Fibroblast of the aortic adventitia (primary cell): Measurements from ENCODE around the gene ABCA1. TPM values are rescaled to one million over a fixed set of nuclear protein-coding genes. Genes with fewer than 3 reads are reported as not detected.
"Not testable (repeated sequence)": the region's sequence is repeated elsewhere in the genome, so short reads cannot be mapped to it uniquely, and the experiment has no call there.

Experiments
- DNase-seq: peaks from one replicate; pipeline ENCODE4 v3.0.0-alpha.2; 2010; ENCODE audit warnings: low read depth
- H3K4me3 ChIP-seq: 2 replicates; pipeline ENCODE4 v1.5.1; 2011; ENCODE audit warnings: low read depth, mild to moderate bottlenecking, control low read depth, low read length, moderate library complexity
- CTCF ChIP-seq: IDR thresholded peaks from 2 replicates; pipeline ENCODE4 v1.5.1; 2011; ENCODE audit warnings: mild to moderate bottlenecking, low read length, control low read depth, inconsistent platforms; ENCODE audit not compliant: insufficient read depth
- total RNA-seq: library from RNA; depleted of rRNA; stranded (reverse); fragments of >200 nt; gene quantifications from 2 replicates; pipeline ENCODE4 v1.2.3, GENCODE V29; 2012; ENCODE audit warnings: low replicate concordance

Gene ABCA1
- total RNA-seq, 1 donor, result 40.1 TPM

DNA sequence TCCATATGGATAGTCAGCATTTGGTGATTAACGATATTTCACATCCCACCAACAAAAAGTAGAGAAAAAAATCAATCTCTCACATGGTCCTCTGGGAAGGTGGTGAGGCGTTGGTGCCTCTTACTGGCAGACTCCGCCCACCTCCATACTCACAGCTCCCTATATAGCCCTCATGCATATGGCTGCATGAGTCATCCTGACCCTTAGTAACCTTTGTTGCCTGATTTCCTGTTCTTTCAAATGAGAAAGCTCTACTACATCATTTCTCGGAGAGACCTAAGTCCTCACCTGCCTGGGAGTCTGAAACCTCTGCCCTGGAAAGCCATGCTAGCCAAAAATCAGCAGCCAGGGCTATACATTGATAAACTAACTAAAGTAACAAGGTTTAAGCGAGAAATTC, 33.3 kb upstream of the ABCA1 start:
- DNase-seq, result no peak
- H3K4me3 ChIP-seq, result no peak overlapping the region
- TF ChIP-seq CTCF, result no peak

GRCh38 chr9:104960662-104961061, 32.7 kb upstream of the ABCA1 start:
- no peak overlapping the region for H3K4me3 ChIP-seq
- no peak for TF ChIP-seq CTCF
- no peak for DNase-seq

DNA sequence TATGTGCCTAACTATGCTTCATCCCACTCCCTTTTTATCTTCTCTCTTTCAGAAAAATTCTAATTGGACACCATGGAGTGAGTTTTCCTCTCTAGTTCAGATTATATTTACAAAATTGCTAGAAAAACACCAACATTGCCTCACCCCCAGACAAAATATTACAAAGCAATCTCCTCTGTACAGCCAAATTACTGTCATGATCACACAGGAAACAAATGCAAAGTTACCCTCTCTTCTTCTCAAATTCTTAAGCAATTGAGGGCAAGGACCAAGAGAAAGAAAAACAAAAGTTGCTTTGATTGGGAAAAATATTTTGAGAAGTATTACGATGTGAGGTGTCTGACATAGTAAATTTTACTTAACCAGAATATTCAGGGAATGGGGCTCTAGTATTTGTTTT, 30.8 kb upstream of the ABCA1 start:
- DNase-seq, result no peak
- no peak for TF ChIP-seq CTCF

DNA sequence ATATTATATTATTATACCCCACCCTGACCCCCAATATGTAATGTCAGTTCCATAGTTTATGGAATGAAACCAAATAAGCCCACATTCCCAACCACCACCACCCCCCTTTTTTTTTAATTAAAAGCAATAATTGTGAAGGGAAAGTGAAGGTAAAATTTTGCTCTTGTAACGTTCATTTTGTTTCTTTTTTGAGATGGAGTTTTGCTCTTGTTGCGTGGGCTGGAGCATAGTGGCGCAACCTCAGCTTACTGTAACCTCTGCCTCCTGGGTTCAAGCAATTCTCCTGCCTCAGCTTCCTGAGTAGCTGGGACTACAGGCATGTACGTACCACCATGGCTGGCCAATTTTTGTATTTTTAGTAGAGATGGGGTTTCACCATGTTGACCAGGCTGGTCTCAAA, 30.1 kb upstream of the ABCA1 start:
- DNase-seq, H3K4me3 ChIP-seq: not testable (repeated sequence)

More for the DNA sequence above, 30.8 kb upstream of the ABCA1 start:
- H3K4me3 ChIP-seq, result no peak overlapping the region

DNA sequence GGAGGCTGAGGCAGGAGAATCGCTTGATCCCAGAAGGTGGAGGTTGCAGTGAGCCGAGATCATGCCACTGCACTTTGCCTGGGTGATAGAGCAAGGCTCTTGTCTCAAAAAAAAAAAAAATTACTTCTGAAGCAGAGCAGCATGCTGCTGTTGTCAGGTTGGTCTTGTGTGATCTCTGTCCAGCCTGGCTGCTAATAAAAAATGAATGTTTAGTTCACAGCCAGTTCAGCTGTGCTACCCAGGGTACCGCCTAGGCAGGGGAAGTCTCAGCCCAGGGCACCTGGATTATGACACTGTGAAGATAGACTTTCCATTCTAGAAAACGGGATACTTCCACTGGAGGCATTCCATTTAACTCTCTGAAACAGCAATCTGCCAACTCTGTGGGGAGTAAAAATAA, 23.5 kb upstream of the ABCA1 start:
- no peak for DNase-seq
- no peak for TF ChIP-seq CTCF
- H3K4me3 ChIP-seq, result no peak overlapping the region

DNA sequence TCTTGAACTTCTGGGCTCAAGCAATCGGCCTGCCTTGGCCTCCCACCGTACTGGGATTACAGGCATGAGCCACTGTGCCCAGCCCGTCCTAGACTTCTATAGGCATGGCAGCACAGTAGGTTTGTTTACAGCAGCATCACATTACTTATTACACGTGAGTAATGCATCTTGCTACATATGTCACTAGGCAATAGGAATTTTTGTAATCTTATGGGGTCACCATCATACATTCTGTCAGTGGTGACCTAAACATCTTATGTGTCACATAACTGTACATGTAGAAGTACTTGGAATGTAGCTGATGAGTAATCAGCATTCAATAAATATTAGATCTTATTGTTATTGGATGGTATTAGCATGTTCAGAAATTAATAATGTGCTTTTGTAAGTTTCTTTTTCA, 22.9 kb upstream of the ABCA1 start:
- H3K4me3 ChIP-seq, result no peak overlapping the region
- TF ChIP-seq CTCF, result no peak
- DNase-seq, result no peak

GRCh38 chr9:104948277-104948676, 20.3 kb upstream of the ABCA1 start:
- no peak for TF ChIP-seq CTCF
- H3K4me3 ChIP-seq, result no peak overlapping the region
- no peak for DNase-seq
